GM21515 (cell line): ENCODE results near the gene CCL11.

ENCODE experiments used
- ATAC-seq: cut with Tn5 transposase; IDR thresholded peaks from one replicate; pipeline ENCODE4 v1.9.1; 2021; ENCODE audit not compliant: unreplicated experiment

The CCL11 gene

GRCh38 chr17:34285286-34285792 lies at the start of gene CCL11:
Gene CCL11, plus strand, starts transcription at chr17:34285742. Its CDS starts 67 bp downstream, at chr17:34285809.
- no peak for ATAC-seq

- no peak for ATAC-seq
Observed at GRCh38 chr17:34236281-34236892, 49.2 kb upstream of the CCL11 start.

GRCh38 chr17:34237458-34237857 lies 48.1 kb upstream of the CCL11 start:
- no peak for ATAC-seq

GRCh38 chr17:34241062-34241461 lies 44.5 kb upstream of the CCL11 start:
- no peak for ATAC-seq

- no peak for ATAC-seq
Observed at GRCh38 chr17:34242587-34243363, 42.8 kb upstream of the CCL11 start.

- no peak for ATAC-seq
Observed at GRCh38 chr17:34243364-34244320, 41.9 kb upstream of the CCL11 start.

- no peak for ATAC-seq
Observed at GRCh38 chr17:34245351-34245905, 40.1 kb upstream of the CCL11 start.

GRCh38 chr17:34246446-34246845 lies 39.1 kb upstream of the CCL11 start:
- no peak for ATAC-seq

GRCh38 chr17:34246881-34247280 lies 38.7 kb upstream of the CCL11 start:
- ATAC-seq, result no peak

- ATAC-seq, result no peak
Observed at GRCh38 chr17:34248511-34249024, 37.0 kb upstream of the CCL11 start.

- no peak for ATAC-seq
Observed at GRCh38 chr17:34249061-34249460, 36.5 kb upstream of the CCL11 start.

GRCh38 chr17:34249478-34249877 lies 36.1 kb upstream of the CCL11 start:
- ATAC-seq, result no peak

GRCh38 chr17:34251186-34251585 lies 34.4 kb upstream of the CCL11 start:
- no peak for ATAC-seq

GRCh38 chr17:34252095-34252443 lies 33.5 kb upstream of the CCL11 start:
- no peak for ATAC-seq

GRCh38 chr17:34252444-34253138 lies 33.0 kb upstream of the CCL11 start:
- no peak for ATAC-seq

GRCh38 chr17:34253139-34253525 lies 32.4 kb upstream of the CCL11 start:
- no peak for ATAC-seq

GRCh38 chr17:34254146-34254545 lies 31.4 kb upstream of the CCL11 start:
- no peak for ATAC-seq

- ATAC-seq, result no peak
Observed at GRCh38 chr17:34254651-34255380, 30.7 kb upstream of the CCL11 start, which contains the start of gene CCL2. Gene CCL2, plus strand, starts transcription at chr17:34255285. Its CDS starts 65 bp downstream, at chr17:34255350.

GRCh38 chr17:34255381-34255732 lies 30.2 kb upstream of the CCL11 start:
- no peak for ATAC-seq

- no peak for ATAC-seq
Observed at GRCh38 chr17:34255841-34256240, 29.7 kb upstream of the CCL11 start.
